Transverse colon (tissue), 4 donors: Measurements from ENCODE around the gene TEX44.

Experiments
- POLR2A ChIP-seq: fragments of 450-650 bp; IDR thresholded peaks from one replicate; pipeline ENCODE4 v1.6.1; 2016; ENCODE audit warnings: antibody characterized with exemption, mild to moderate bottlenecking, moderate library complexity
- POLR2AphosphoS5 ChIP-seq, 3 donors: sonication (generic); formaldehyde crosslinking; IDR thresholded peaks; one replicate each; pipeline ENCODE4 v1.6.1; 2016; ENCODE audit warnings: antibody characterized with exemption in 3 of 3
- TF ChIP-seq, protein P1 (sequence below), 5 experiments: fragments of 200-600 bp in 3 of 5; fragments of 450-650 bp in 2 of 5; sonication (generic) in 3 of 5; IDR thresholded peaks; 1 replicate in 2 of 5; 2 replicates in 3 of 5; pipeline ENCODE4 v1.5.1; 2016 to 2017; ENCODE audit warnings: antibody characterized with exemption in 5 of 5, inconsistent platforms in 3 of 5, mild to moderate bottlenecking in 2 of 5, moderate library complexity in 1 of 5

DNA sequence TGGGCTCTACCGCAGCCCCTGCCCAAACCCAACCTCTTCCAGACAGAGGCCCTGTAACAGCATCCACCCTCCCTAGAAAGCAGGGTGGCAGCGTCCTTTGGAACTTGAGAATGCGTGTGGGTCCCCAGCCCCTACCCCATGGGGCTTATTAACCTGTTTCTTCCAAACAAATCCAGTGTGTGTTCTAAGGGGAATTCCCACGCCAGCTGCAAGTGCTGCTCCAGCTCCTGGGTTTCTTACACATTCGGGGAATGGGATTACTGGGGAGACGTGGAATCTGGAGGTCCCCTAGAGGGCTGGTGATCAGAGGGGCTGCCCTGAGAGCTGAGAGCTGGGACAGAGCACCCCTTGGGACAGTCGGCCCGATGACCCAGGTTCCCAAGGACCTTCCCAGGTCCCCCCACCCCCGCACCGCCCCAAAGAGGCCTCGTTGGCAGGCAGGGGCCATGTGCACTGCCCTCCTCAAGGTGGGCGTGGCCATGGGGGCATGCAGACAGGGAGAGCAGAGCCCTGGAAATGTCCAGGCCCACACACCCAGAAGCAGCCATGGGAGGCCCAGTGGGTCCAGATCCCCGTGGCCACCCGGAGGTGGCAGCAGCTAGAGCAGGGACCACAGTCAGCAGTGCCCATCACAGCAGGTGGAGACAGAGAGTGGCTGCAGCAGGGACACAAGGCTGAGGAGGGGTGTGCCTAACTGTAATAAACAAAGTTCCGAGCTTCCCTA is 18.8 kb upstream of the TEX44 start:
- TF ChIP-seq, protein P1, sequence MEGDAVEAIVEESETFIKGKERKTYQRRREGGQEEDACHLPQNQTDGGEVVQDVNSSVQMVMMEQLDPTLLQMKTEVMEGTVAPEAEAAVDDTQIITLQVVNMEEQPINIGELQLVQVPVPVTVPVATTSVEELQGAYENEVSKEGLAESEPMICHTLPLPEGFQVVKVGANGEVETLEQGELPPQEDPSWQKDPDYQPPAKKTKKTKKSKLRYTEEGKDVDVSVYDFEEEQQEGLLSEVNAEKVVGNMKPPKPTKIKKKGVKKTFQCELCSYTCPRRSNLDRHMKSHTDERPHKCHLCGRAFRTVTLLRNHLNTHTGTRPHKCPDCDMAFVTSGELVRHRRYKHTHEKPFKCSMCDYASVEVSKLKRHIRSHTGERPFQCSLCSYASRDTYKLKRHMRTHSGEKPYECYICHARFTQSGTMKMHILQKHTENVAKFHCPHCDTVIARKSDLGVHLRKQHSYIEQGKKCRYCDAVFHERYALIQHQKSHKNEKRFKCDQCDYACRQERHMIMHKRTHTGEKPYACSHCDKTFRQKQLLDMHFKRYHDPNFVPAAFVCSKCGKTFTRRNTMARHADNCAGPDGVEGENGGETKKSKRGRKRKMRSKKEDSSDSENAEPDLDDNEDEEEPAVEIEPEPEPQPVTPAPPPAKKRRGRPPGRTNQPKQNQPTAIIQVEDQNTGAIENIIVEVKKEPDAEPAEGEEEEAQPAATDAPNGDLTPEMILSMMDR (IDR thresholded peaks at IDR 0.05) = no peak
- TF ChIP-seq POLR2A = no peak
- TF ChIP-seq POLR2AphosphoS5 (IDR thresholded peaks at IDR 0.05) = no peak
